AG04449 (cell line): ENCODE data around the gene AMIGO1.

ENCODE experiments used
- CTCF ChIA-PET: fragments of 350-600 bp; formaldehyde crosslinking; extraction: SDS; loops from one replicate; lab custom pipeline; 2021; ENCODE audit warnings: antibody characterized with exemption; lab: Yijun Ruan, JAX
- POLR2A ChIA-PET: fragments of 400-600, 350-600 bp; formaldehyde crosslinking; extraction: SDS; loops from one replicate; lab custom pipeline; 2020; ENCODE audit warnings: antibody characterized with exemption, inconsistent platforms; lab: Yijun Ruan, JAX
- DNase-seq: peaks from one replicate; pipeline ENCODE4 v3.0.0-alpha.2; 2010; ENCODE audit warnings: low read depth, low spot score
- H3K4me3 ChIP-seq: 2 replicates; pipeline ENCODE4 v1.5.1; 2011; ENCODE audit warnings: low read depth, mild to moderate bottlenecking, control low read depth, low read length
- TF ChIP-seq, protein P1 (sequence below): IDR thresholded peaks from one replicate; pipeline ENCODE4 v1.5.1; 2011; ENCODE audit warnings: mild to moderate bottlenecking, moderate library complexity, low read length, control low read depth, inconsistent platforms; ENCODE audit not compliant: insufficient read depth; ENCODE audit errors: missing control alignments

The AMIGO1 gene

GRCh38 chr1:109498161-109498801 lies 11.2 kb downstream of the AMIGO1 start:
- TF ChIP-seq, protein P1, sequence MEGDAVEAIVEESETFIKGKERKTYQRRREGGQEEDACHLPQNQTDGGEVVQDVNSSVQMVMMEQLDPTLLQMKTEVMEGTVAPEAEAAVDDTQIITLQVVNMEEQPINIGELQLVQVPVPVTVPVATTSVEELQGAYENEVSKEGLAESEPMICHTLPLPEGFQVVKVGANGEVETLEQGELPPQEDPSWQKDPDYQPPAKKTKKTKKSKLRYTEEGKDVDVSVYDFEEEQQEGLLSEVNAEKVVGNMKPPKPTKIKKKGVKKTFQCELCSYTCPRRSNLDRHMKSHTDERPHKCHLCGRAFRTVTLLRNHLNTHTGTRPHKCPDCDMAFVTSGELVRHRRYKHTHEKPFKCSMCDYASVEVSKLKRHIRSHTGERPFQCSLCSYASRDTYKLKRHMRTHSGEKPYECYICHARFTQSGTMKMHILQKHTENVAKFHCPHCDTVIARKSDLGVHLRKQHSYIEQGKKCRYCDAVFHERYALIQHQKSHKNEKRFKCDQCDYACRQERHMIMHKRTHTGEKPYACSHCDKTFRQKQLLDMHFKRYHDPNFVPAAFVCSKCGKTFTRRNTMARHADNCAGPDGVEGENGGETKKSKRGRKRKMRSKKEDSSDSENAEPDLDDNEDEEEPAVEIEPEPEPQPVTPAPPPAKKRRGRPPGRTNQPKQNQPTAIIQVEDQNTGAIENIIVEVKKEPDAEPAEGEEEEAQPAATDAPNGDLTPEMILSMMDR = peak; percentile 81
- no peak for DNase-seq
- no peak overlapping the region for H3K4me3 ChIP-seq
- POLR2A ChIA-PET = interaction anchor here (1.4 to 1.5 kb wide), 2 partner anchors 15 to 34 kb away, joined by 3 to 5 read pairs; partner anchors contain the start of gene ATXN7L2
- CTCF ChIA-PET = interaction anchor here (0.6 to 43.1 kb wide), 15 partner anchors 4 to 276 kb away, joined by 3 to 2790 read pairs (median 4); partner anchors contain the start of genes AMIGO1, ATXN7L2, CYB561D1 and GNAI3

DNA sequence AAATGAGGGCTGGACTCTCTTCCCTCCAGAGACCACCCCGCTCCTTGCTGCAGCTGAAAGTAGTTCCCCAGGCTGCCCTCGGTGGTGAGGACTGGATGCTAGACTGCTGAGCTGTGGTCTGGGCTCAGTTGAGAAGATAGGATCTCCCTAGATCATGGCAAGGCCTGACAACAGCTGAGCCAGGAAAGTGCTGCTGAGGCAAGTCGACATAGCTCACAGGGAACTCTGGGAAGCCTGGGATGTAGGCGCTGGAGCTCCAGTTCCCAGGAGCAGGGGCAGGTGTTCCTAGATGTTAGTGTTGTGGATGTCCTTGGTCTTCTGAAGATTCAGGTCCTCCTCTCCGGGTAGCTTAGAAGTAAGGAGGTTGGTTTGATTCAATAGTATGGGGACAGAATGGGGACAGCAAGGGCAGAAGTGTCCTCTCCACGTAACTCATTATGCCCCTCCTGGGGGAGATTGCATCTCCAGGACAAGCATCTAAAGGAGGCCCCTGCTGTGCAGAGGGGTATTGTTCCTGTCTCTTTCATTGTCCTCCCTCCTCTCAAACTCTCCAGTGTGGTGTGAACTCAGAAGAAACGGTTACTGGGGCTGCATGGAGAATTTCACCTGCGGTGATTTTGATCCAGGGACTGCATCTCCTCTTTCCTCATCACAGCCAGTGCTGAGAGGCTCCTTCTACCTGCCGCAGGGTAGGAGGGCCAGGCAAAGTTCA lies 11.9 kb downstream of the AMIGO1 start:
- TF ChIP-seq, protein P1 = no peak
- H3K4me3 ChIP-seq = no peak overlapping the region
- DNase-seq = no peak
- CTCF ChIA-PET = interaction anchor here (0.7 to 43.1 kb wide), 11 partner anchors 3 to 397 kb away, joined by 3 to 2790 read pairs (median 4); partner anchors contain the start of genes AMIGO1, ATXN7L2, CYB561D1 and GNAI3
- POLR2A ChIA-PET = interaction anchor here (0.7 to 1.5 kb wide), 5 partner anchors 11 to 42 kb away, joined by 3 to 5 read pairs (median 3); partner anchors contain the start of genes ATXN7L2 and GPR61

- H3K4me3 ChIP-seq = no peak overlapping the region
- ChIA-PET CTCF (interaction anchor here (0.8 to 43.1 kb wide), 5 partner anchors 11 to 97 kb away, joined by 3 to 2790 read pairs (median 3); partner anchors contain the start of genes AMIGO1 and GPR61), POLR2A (no interaction called here)
- TF ChIP-seq, protein P1 = no peak
- DNase-seq = no peak
Measured at GRCh38 chr1:109495738-109496137, 13.8 kb downstream of the AMIGO1 start.

DNA sequence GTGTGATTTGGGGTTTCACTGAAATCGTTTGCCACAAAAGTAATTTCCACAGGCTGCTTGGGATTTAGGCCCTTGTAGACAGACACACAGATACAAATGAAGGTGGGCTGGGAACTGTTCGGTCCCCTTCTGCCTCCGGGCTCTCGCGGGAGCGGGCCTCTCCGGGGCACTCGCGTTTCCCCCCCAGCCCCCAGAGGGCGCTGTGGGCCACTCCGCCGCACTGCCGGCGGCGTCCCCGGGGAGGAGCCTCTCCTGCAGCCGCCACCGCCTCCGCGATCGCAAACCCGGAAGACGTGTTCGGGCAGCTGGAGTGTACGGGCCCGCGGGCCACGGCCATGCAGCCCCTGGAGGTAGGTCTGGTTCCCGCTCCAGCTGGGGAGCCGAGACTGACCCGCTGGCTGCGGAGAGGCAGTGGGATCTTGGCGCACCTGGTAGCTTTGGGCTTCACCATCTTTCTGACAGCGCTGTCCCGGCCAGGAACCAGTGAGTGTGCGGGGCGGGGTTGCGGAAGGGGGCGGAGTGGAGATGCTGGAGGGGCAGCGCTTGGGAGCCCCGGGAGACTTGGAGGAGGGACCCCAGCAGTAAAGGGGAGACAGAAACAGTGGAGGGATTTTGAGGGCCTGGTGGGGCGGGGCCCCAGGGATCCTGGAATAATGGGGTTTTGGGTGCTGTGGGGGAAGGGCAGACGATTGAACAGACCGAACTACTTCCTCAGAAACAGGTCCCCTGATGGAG lies 15.6 kb downstream of the AMIGO1 start, which contains the start of gene CYB561D1:
CYB561D1 (plus strand) TSS at position 290 of the 735 bp plus-strand sequence; CDS start at position 336, 46 bp downstream.
- ChIA-PET CTCF (interaction anchor here (0.6 to 43.1 kb wide), 34 partner anchors 12 to 331 kb away, joined by 3 to 2790 read pairs (median 5); partner anchors contain the start of genes AMIGO1, ATXN7L2, GPR61 and PSMA5), POLR2A (interaction anchor here (0.7 to 0.8 kb wide), 2 partner anchors 36 to 46 kb away, joined by 3 read pairs; partner anchors contain the start of gene GPR61)
- peak within 1 kb of the TSS; percentile 100 for H3K4me3 ChIP-seq
- TF ChIP-seq, protein P1 = peak; percentile 98
- no peak for DNase-seq

DNA sequence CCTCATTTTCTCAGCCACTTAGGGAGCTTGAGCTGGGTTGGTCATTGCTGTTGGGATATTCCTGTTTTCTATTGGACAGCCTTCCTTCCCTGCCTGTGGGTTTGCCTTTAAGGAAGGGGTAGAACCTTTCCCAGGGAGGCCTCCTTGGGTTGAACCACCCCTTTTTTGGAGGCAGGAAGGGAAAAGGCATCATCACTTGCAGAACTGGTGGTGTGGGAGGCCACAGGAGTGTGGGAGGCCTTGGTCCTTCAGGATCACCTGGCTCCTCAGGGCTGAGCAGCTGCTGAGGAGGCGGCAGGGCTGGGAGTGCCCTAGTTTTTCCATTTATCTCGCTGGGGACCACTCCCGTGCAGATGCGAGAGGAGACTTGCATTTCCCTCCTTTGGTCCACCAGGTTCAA lies 16.3 kb downstream of the AMIGO1 start:
- H3K4me3 ChIP-seq = no peak overlapping the region
- POLR2A ChIA-PET = no interaction called here
- CTCF ChIA-PET = interaction anchor here (0.8 to 43.1 kb wide), 29 partner anchors 11 to 295 kb away, joined by 3 to 2790 read pairs (median 6); partner anchors contain the start of genes AMIGO1, ATXN7L2, GPR61 and PSMA5
- TF ChIP-seq, protein P1 = no peak
- DNase-seq = no peak
